DND-41 (cell line): ENCODE results near the gene GRIN2A.

Experiments
- ATAC-seq: fragments of 200-7000 bp; cut with Tn5 transposase; 3 replicates; pipeline ENCODE4 v1.9.1; 2021; ENCODE audit warnings: low read depth; ENCODE audit not compliant: insufficient read depth
- DNase-seq: peaks from one replicate; pipeline ENCODE4 v3.0.0-alpha.2; 2020
- H2AFZ ChIP-seq: 2 replicates; pipeline ENCODE4 v1.6.0; 2012; ENCODE audit warnings: low read depth, low read length
- H3K27ac ChIP-seq: 2 replicates; pipeline ENCODE4 v1.5.1; 2012; ENCODE audit warnings: low read length, inconsistent platforms
- H3K27me3 ChIP-seq: fragments of 200-600 bp; sonication (generic); 2 replicates; pipeline ENCODE4 v1.6.0; 2012; ENCODE audit warnings: low read length, mild to moderate bottlenecking, inconsistent platforms; ENCODE audit not compliant: insufficient read depth, poor library complexity
- H3K36me3 ChIP-seq: 2 replicates; pipeline ENCODE4 v1.5.1; 2012; ENCODE audit warnings: low read length, inconsistent platforms; ENCODE audit not compliant: insufficient read depth
- H3K4me1 ChIP-seq: 2 replicates; pipeline ENCODE4 v1.5.1; 2012; ENCODE audit warnings: mild to moderate bottlenecking, low read length; ENCODE audit not compliant: insufficient read depth
- H3K4me2 ChIP-seq: 2 replicates; pipeline ENCODE4 v1.6.0; 2012; ENCODE audit warnings: mild to moderate bottlenecking, moderate library complexity, low read length, inconsistent platforms; ENCODE audit not compliant: insufficient read depth
- H3K4me3 ChIP-seq, 2 experiments: fragments of 200-600 bp in 1 of 2; shearing (Covaris generic) in 1 of 2; 2 replicates each; pipeline ENCODE4 v1.5.1; 2012 to 2016; ENCODE audit warnings: inconsistent platforms in 2 of 2, low read length in 2 of 2, mild to moderate bottlenecking in 2 of 2, low read depth in 1 of 2, moderate library complexity in 1 of 2
- H3K79me2 ChIP-seq: 2 replicates; pipeline ENCODE4 v1.6.0; 2012; ENCODE audit warnings: low read length, inconsistent platforms; ENCODE audit not compliant: insufficient read depth
- H3K9ac ChIP-seq: 2 replicates; pipeline ENCODE4 v1.6.0; 2012; ENCODE audit warnings: low read depth, mild to moderate bottlenecking, inconsistent platforms, low read length, moderate library complexity
- H3K9me3 ChIP-seq: 2 replicates; pipeline ENCODE4 v1.5.1; 2012; ENCODE audit warnings: low read length, moderate library complexity, mild to moderate bottlenecking, inconsistent platforms; ENCODE audit not compliant: insufficient read depth, severe bottlenecking
- H4K20me1 ChIP-seq: 2 replicates; pipeline ENCODE4 v1.6.0; 2012; ENCODE audit warnings: low read length; ENCODE audit not compliant: insufficient read depth
- CTCF ChIP-seq: IDR thresholded peaks from 2 replicates; pipeline ENCODE4 v1.5.1; 2012; ENCODE audit warnings: borderline replicate concordance, low read length, moderate library complexity, mild to moderate bottlenecking; ENCODE audit not compliant: poor library complexity, severe bottlenecking; ENCODE audit errors: extremely low read depth
- EZH2 ChIP-seq: IDR thresholded peaks from 3 replicates; pipeline ENCODE4 v1.6.1; 2012; ENCODE audit warnings: borderline replicate concordance, low read depth, mild to moderate bottlenecking, moderate library complexity, low read length, inconsistent platforms; ENCODE audit not compliant: severe bottlenecking

GRIN2A gene

GRCh38 chr16:9900576-9900975 is 281.7 kb downstream of the GRIN2A start:
- Histone ChIP-seq H3K79me2 (no peaks in the 10 kb centered on the region), H2AFZ (no peak overlapping the region), H3K4me3 (no peak overlapping the region), H3K9me3 (no peaks in the 10 kb centered on the region), H4K20me1 (no peaks in the 10 kb centered on the region), H3K36me3 (no peaks in the 10 kb centered on the region), H3K9ac (no peak overlapping the region), H3K4me2 (no peak overlapping the region), H3K27me3 (no peaks in the 10 kb centered on the region), H3K4me1 (no peaks in the 10 kb centered on the region), H3K27ac (no peak overlapping the region)
- ATAC-seq (no peak), DNase-seq (no peak)
- no peak for TF ChIP-seq CTCF
- no peak for TF ChIP-seq EZH2

GRCh38 chr16:9898555-9898954 is 283.7 kb downstream of the GRIN2A start:
- TF ChIP-seq CTCF: no peak
- TF ChIP-seq EZH2: no peak
- Histone ChIP-seq H3K27ac (no peak overlapping the region), H3K36me3 (no peaks in the 10 kb centered on the region), H3K9me3 (no peaks in the 10 kb centered on the region), H2AFZ (no peak overlapping the region), H3K9ac (no peak overlapping the region), H3K4me2 (no peak overlapping the region), H4K20me1 (no peaks in the 10 kb centered on the region), H3K4me3 (no peak overlapping the region), H3K4me1 (no peaks in the 10 kb centered on the region), H3K27me3 (no peaks in the 10 kb centered on the region), H3K79me2 (no peaks in the 10 kb centered on the region)
- DNase-seq: no peak
- no peak for ATAC-seq

GRCh38 chr16:9898124-9898523 is 284.1 kb downstream of the GRIN2A start:
- no peaks in the 10 kb centered on the region for H3K79me2 ChIP-seq
- no peak for TF ChIP-seq CTCF
- no peak for TF ChIP-seq EZH2
- no peak for ATAC-seq

GRCh38 chr16:9895817-9896216 is 286.4 kb downstream of the GRIN2A start:
- Histone ChIP-seq H3K9ac (no peak overlapping the region), H3K4me3 (no peak overlapping the region), H3K79me2 (no peaks in the 10 kb centered on the region), H3K27me3 (peaks cover 3% of the 10 kb centered on the region), H4K20me1 (no peaks in the 10 kb centered on the region), H3K4me1 (no peaks in the 10 kb centered on the region), H3K4me2 (no peak overlapping the region), H3K27ac (no peak overlapping the region), H3K36me3 (no peaks in the 10 kb centered on the region), H3K9me3 (no peaks in the 10 kb centered on the region), H2AFZ (no peak overlapping the region)
- DNase-seq: no peak
- TF ChIP-seq EZH2 (no peak), CTCF (no peak)
- ATAC-seq: no peak

More at GRCh38 chr16:9898124-9898523, 284.1 kb downstream of the GRIN2A start:
- Histone ChIP-seq H3K4me2 (no peak overlapping the region), H3K4me1 (no peaks in the 10 kb centered on the region), H3K27ac (no peak overlapping the region), H3K27me3 (no peaks in the 10 kb centered on the region), H4K20me1 (no peaks in the 10 kb centered on the region), H3K36me3 (no peaks in the 10 kb centered on the region), H3K4me3 (no peak overlapping the region), H3K9me3 (no peaks in the 10 kb centered on the region), H3K9ac (no peak overlapping the region), H2AFZ (no peak overlapping the region)
- no peak for DNase-seq
